Vagina (tissue), 2 donors: Measurements from ENCODE around the gene GPC1. TPM values are rescaled to one million over a fixed set of nuclear protein-coding genes. Genes with fewer than 3 reads are reported as not detected.
A peak's percentile ranks its signal among the peaks of the same experiment; 100 is the strongest.

Experiments used
- DNase-seq, 2 donors: peaks; one replicate each; pipeline ENCODE4 v3.0.0-alpha.2; 2017; ENCODE audit errors: extremely low spot score in 2 of 2
- H3K27ac ChIP-seq: fragments of 200-600 bp; sonication (generic); one replicate; pipeline ENCODE4 v1.5.1; 2019
- H3K27me3 ChIP-seq: fragments of 200-600 bp; sonication (generic); one replicate; pipeline ENCODE4 v1.5.1; 2019
- H3K36me3 ChIP-seq, 2 donors: fragments of 200-600 bp; sonication (generic); one replicate each; pipeline ENCODE4 v1.5.1; 2017 to 2019
- H3K4me1 ChIP-seq: fragments of 200-600 bp; sonication (generic); one replicate; pipeline ENCODE4 v1.5.1; 2019
- H3K4me3 ChIP-seq, 2 donors: fragments of 200-600 bp; sonication (generic); 1 replicate in 1 of 2; 2 replicates in 1 of 2; pipeline ENCODE4 v1.5.1; 2016 to 2019
- H3K9me3 ChIP-seq: fragments of 200-600 bp; sonication (generic); one replicate; pipeline ENCODE4 v1.5.1; 2019
- POLR2A ChIP-seq, 2 donors: fragments of 450-650 bp; IDR thresholded peaks; one replicate each; pipeline ENCODE4 v1.6.1; 2017; ENCODE audit warnings: antibody characterized with exemption in 2 of 2, mild to moderate bottlenecking in 2 of 2, moderate library complexity in 2 of 2
- POLR2AphosphoS5 ChIP-seq, 2 donors: sonication (generic); formaldehyde crosslinking; IDR thresholded peaks; one replicate each; pipeline ENCODE4 v1.9.0; 2017; ENCODE audit warnings: antibody characterized with exemption in 2 of 2, mild to moderate bottlenecking in 2 of 2, low read depth in 1 of 2; ENCODE audit not compliant: insufficient read depth in 1 of 2
- intact Hi-C: fragments of 100-400 bp; cut with DNase I; formaldehyde crosslinking; loops from one replicate; pipeline ENCODE4 v1.15.1; 2023
- total RNA-seq: library from RNA; depleted of rRNA; stranded (reverse); fragments of >200 nt; gene quantifications from one replicate; pipeline ENCODE4 v1.2.3, GENCODE V29; 2016
- TF ChIP-seq, protein P1 (sequence below), 3 experiments: fragments of 450-650 bp in 2 of 3; fragments of 200-600 bp in 1 of 3; sonication (generic) in 1 of 3; IDR thresholded peaks; one replicate each; pipeline ENCODE4 v1.5.1; 2017 to 2019; ENCODE audit warnings: antibody characterized with exemption in 3 of 3, mild to moderate bottlenecking in 2 of 3, moderate library complexity in 2 of 3

GPC1 gene
- total RNA-seq, 1 donor from 2014 or later: 73.2 TPM

DNA sequence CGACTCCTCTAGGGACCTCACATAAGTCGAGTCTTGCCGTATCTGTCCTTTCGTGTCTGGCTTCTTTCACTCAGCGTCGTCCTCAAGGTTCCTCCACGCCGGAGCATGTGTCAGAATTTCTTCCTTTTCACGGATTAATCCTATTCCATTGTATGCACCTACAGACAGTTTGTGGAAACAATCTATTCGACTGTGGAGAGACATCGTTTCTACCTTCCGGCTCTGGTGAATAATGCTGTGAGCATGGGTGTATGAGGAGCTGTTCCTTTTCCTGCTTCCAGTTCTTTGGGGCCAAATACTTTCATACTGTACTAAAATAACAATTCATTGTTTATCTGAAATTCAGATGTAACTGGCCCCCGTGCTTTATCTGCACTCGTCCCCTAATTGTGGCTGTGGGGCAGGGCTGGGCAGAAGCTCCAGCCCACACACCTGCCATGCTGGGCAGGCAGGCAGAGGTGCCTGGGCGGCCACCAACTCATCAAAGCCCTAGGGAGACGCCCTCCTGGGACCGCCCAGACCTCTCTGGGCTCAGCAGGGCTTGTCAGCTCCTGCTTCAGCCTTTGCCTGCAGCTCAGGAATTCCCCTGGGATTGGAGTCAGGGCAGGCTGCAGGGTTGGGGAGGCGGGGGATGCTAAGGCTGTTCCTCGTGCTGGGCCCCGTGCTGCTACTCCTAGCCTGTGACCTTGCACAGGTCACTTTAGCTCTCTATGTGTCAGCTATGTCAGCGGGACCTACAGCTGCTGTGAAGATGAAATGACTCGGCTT is 14.5 kb downstream of the GPC1 start:
- Histone ChIP-seq H3K36me3 (no peaks in the 10 kb centered on the region), H3K4me3 (no peak overlapping the region), H3K4me1 (peaks cover 79% of the 10 kb centered on the region), H3K27me3 (no peaks in the 10 kb centered on the region), H3K9me3 (no peaks in the 10 kb centered on the region), H3K27ac (peak overlapping the region; percentile 81)
- no peak for DNase-seq
- peak in 1 of 2 donors; percentile 14 for TF ChIP-seq POLR2AphosphoS5 (IDR thresholded peaks at IDR 0.05; ENCODE audit: insufficient read depth in 1 of 2, low read depth in 1 of 2)
- TF ChIP-seq, protein P1, sequence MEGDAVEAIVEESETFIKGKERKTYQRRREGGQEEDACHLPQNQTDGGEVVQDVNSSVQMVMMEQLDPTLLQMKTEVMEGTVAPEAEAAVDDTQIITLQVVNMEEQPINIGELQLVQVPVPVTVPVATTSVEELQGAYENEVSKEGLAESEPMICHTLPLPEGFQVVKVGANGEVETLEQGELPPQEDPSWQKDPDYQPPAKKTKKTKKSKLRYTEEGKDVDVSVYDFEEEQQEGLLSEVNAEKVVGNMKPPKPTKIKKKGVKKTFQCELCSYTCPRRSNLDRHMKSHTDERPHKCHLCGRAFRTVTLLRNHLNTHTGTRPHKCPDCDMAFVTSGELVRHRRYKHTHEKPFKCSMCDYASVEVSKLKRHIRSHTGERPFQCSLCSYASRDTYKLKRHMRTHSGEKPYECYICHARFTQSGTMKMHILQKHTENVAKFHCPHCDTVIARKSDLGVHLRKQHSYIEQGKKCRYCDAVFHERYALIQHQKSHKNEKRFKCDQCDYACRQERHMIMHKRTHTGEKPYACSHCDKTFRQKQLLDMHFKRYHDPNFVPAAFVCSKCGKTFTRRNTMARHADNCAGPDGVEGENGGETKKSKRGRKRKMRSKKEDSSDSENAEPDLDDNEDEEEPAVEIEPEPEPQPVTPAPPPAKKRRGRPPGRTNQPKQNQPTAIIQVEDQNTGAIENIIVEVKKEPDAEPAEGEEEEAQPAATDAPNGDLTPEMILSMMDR (IDR thresholded peaks at IDR 0.05): no peak
- intact Hi-C loops: loop anchor here (5.0 kb wide), 1 partner anchor 117 kb away; the partner anchor contains the start of gene RNPEPL1

DNA sequence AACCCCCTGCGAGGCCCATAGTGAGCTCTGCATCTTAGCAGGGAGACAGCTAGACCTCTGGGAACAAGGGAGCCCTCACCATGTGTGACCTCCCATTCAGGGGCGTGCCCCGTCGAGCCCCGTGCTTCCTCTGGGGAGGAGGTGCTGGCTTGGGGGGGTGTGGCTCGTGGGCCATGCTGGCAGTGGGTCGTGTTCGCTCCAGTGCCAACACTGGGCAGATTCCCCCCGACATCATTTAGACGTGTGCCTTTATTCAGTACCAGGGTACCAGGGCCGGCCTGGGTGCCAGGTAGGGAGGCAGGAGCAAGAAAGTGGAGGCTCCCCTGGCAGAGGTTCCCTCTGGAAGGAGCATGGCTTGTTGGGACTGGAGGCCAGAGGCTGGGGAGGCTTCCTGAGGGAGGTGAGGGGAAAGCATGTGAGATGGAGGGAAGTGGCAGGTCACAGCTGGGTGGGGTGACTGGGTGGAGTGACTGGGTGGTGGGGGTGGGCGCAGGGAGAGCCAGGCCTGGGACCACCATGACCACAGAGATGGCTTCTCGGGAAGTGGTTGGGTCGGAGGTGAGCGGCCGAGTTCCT is 15.2 kb downstream of the GPC1 start:
- intact Hi-C loops: loop anchor here (5.0 kb wide), 1 partner anchor 117 kb away; the partner anchor contains the start of gene RNPEPL1
- no peak overlapping the region for H3K4me3 ChIP-seq
- no peak for DNase-seq
- no peaks in the 10 kb centered on the region for H3K36me3 ChIP-seq
- no peaks in the 10 kb centered on the region for H3K9me3 ChIP-seq
- TF ChIP-seq POLR2AphosphoS5 (IDR thresholded peaks at IDR 0.05; ENCODE audit: insufficient read depth in 1 of 2, low read depth in 1 of 2): no peak
- TF ChIP-seq POLR2A (IDR thresholded peaks at IDR 0.05): no peak
- TF ChIP-seq, protein P1 (IDR thresholded peaks at IDR 0.05): no peak
- peak overlapping the region; percentile 81 for H3K27ac ChIP-seq
- no peaks in the 10 kb centered on the region for H3K27me3 ChIP-seq
- H3K4me1 ChIP-seq: peaks cover 85% of the 10 kb centered on the region

DNA sequence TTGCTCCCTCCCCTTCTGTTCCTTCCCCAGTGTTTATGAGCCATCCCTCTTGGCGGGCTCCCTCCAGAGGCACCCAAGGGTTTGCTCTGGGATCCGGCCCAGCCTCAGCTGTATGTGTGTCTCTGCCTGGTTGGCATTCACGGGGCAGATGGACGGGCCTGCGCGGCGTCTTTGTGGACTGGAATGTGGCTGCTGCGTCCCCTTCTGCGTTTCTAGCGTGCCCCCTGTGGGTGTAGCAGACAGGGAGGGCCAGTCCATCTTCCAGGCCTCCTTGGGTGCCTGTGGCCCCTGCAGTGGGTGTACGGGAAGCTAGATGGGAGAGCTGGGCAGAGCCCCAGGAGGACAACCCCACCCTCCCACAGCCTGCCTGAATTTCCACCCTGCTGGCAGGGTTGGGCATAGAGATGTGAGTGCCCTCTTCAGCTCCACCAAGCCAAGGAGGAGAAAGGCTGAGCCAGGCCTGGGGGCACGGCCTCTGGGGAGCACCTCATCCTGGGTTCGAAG is 15.7 kb downstream of the GPC1 start:
- H3K36me3 ChIP-seq: no peaks in the 10 kb centered on the region
- intact Hi-C loops: loop anchor here (5.0 kb wide), 1 partner anchor 116 kb away; the partner anchor contains the start of gene RNPEPL1
- H3K4me3 ChIP-seq: no peak overlapping the region
- TF ChIP-seq, protein P1 (IDR thresholded peaks at IDR 0.05): no peak
- no peak for TF ChIP-seq POLR2A (IDR thresholded peaks at IDR 0.05)
- no peak for TF ChIP-seq POLR2AphosphoS5 (IDR thresholded peaks at IDR 0.05; ENCODE audit: insufficient read depth in 1 of 2, low read depth in 1 of 2)
- DNase-seq: no peak
- H3K9me3 ChIP-seq: no peaks in the 10 kb centered on the region
- peak overlapping the region; percentile 81 for H3K27ac ChIP-seq
- H3K27me3 ChIP-seq: no peaks in the 10 kb centered on the region
- H3K4me1 ChIP-seq: peaks cover 87% of the 10 kb centered on the region

DNA sequence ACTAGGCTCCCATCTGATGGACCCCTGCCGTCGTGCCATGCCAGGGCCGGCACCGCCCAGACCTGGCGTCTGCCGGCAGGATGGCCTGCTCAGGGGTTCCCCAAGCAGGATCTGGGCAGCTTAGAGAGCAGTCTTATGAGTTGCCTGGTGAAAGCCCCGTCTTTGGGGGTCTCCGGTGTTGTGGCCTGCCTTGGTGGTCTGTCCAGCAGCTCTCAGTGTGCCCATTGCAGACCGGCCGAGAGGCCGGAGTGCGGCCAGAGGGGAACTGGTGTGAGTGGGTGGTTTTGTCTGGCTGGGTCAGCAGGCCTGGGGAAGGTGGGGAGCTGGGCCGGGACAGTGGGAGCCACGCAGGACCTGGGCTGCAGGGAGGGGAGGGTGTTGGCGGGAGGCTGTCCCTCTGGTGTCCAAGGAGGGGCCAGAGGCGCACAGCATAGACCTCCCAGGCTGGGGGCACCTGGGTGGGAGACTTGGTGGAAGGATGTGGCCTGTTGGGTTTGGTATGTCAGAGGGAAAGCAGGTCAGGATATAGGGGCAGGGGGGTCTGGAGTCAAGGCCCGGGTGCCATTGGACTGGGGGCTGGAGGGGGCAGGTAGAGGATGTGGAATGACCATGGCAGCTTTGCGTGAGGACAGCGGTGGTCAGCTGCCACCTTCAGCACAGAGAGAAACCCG is 16.5 kb downstream of the GPC1 start:
- Histone ChIP-seq H3K36me3 (no peaks in the 10 kb centered on the region), H3K4me1 (peaks cover 87% of the 10 kb centered on the region), H3K4me3 (peak overlapping the region; percentile 64 to 86), H3K27me3 (no peaks in the 10 kb centered on the region), H3K9me3 (no peaks in the 10 kb centered on the region), H3K27ac (peak overlapping the region; percentile 81)
- no peak for DNase-seq
- no peak for TF ChIP-seq POLR2A (IDR thresholded peaks at IDR 0.05)
- TF ChIP-seq, protein P1 (IDR thresholded peaks at IDR 0.05): no peak
- TF ChIP-seq POLR2AphosphoS5 (IDR thresholded peaks at IDR 0.05; ENCODE audit: insufficient read depth in 1 of 2, low read depth in 1 of 2): no peak
- intact Hi-C loops: loop anchor here (5.0 kb wide), 1 partner anchor 115 kb away; the partner anchor contains the start of gene RNPEPL1
